ENCODE measurements around the gene YY2.
"Not testable (repeated sequence)": the region's sequence is repeated elsewhere in the genome, so short reads cannot be mapped to it uniquely, and the experiment has no call there.

Gene YY2

GRCh38 chrX:21855937-21856415, at the start of gene YY2:
TSS of gene YY2 (plus strand) at chrX:21855987. CDS start at chrX:21856485, 498 bp downstream.
- in situ Hi-C loops (cut with MboI; ENCODE audit: low pct_unique_long_range_greater_than_20kb, low sequenced_read_pairs), result no loop called here

GRCh38 chrX:21806691-21807090, 49.1 kb upstream of the YY2 start:
- in situ Hi-C loops (cut with MboI; ENCODE audit: low pct_unique_long_range_greater_than_20kb, low sequenced_read_pairs), result no loop called here
- DNase-seq, result no peak

More at GRCh38 chrX:21855937-21856415, at the start of gene YY2:
- DNase-seq, result no peak

GRCh38 chrX:21811832-21812231, 44.0 kb upstream of the YY2 start:
- no peak for DNase-seq
- in situ Hi-C loops (cut with MboI; ENCODE audit: low pct_unique_long_range_greater_than_20kb, low sequenced_read_pairs), result no loop called here

GRCh38 chrX:21812628-21813027, 43.2 kb upstream of the YY2 start:
- in situ Hi-C loops (cut with MboI; ENCODE audit: low pct_unique_long_range_greater_than_20kb, low sequenced_read_pairs), result no loop called here
- DNase-seq, result no peak

GRCh38 chrX:21813612-21814368, 42.0 kb upstream of the YY2 start:
- no peak for DNase-seq
- in situ Hi-C loops (cut with MboI; ENCODE audit: low pct_unique_long_range_greater_than_20kb, low sequenced_read_pairs), result no loop called here

- in situ Hi-C loops (cut with MboI; ENCODE audit: low pct_unique_long_range_greater_than_20kb, low sequenced_read_pairs), result no loop called here
- DNase-seq, result no peak
Measured at GRCh38 chrX:21816136-21816535, 39.7 kb upstream of the YY2 start.

- DNase-seq; in situ Hi-C loops (cut with MboI; ENCODE audit: low pct_unique_long_range_greater_than_20kb, low sequenced_read_pairs): not testable (repeated sequence)
Measured at GRCh38 chrX:21820170-21820569, 35.6 kb upstream of the YY2 start.

GRCh38 chrX:21821875-21822274, 33.9 kb upstream of the YY2 start:
- in situ Hi-C loops (cut with MboI; ENCODE audit: low pct_unique_long_range_greater_than_20kb, low sequenced_read_pairs), result no loop called here
- no peak for DNase-seq

- DNase-seq, result no peak
- in situ Hi-C loops (cut with MboI; ENCODE audit: low pct_unique_long_range_greater_than_20kb, low sequenced_read_pairs), result no loop called here
Measured at GRCh38 chrX:21831496-21831895, 24.3 kb upstream of the YY2 start.

- in situ Hi-C loops (cut with MboI; ENCODE audit: low pct_unique_long_range_greater_than_20kb, low sequenced_read_pairs), result no loop called here
- DNase-seq, result no peak
Measured at GRCh38 chrX:21837056-21837455, 18.7 kb upstream of the YY2 start.

- no peak for DNase-seq
Measured at GRCh38 chrX:21838937-21839333, 16.9 kb upstream of the YY2 start.

GRCh38 chrX:21839334-21840192, 16.2 kb upstream of the YY2 start, which contains the start of gene MBTPS2:
TSS of gene MBTPS2 (plus strand) at chrX:21839617. CDS start at chrX:21839735, 118 bp downstream.
- in situ Hi-C loops (cut with MboI; ENCODE audit: low pct_unique_long_range_greater_than_20kb, low sequenced_read_pairs), result no loop called here
- peak; percentile 91 for DNase-seq

More at GRCh38 chrX:21838937-21839333, 16.9 kb upstream of the YY2 start:
- in situ Hi-C loops (cut with MboI; ENCODE audit: low pct_unique_long_range_greater_than_20kb, low sequenced_read_pairs), result no loop called here

- peak; percentile 48 for DNase-seq
- in situ Hi-C loops (cut with MboI; ENCODE audit: low pct_unique_long_range_greater_than_20kb, low sequenced_read_pairs), result no loop called here
Measured at GRCh38 chrX:21840193-21840545, 15.6 kb upstream of the YY2 start.

GRCh38 chrX:21843179-21843578, 12.6 kb upstream of the YY2 start:
- no peak for DNase-seq
- in situ Hi-C loops (cut with MboI; ENCODE audit: low pct_unique_long_range_greater_than_20kb, low sequenced_read_pairs), result no loop called here

GRCh38 chrX:21845096-21845495, 10.7 kb upstream of the YY2 start:
- in situ Hi-C loops (cut with MboI; ENCODE audit: low pct_unique_long_range_greater_than_20kb, low sequenced_read_pairs), result no loop called here
- no peak for DNase-seq

GRCh38 chrX:21847342-21847741, 8.4 kb upstream of the YY2 start:
- in situ Hi-C loops (cut with MboI; ENCODE audit: low pct_unique_long_range_greater_than_20kb, low sequenced_read_pairs), result no loop called here
- no peak for DNase-seq

GRCh38 chrX:21853578-21853977, 2.2 kb upstream of the YY2 start:
- in situ Hi-C loops (cut with MboI; ENCODE audit: low pct_unique_long_range_greater_than_20kb, low sequenced_read_pairs), result no loop called here
- DNase-seq, result no peak

- in situ Hi-C loops (cut with MboI; ENCODE audit: low pct_unique_long_range_greater_than_20kb, low sequenced_read_pairs), result no loop called here
- DNase-seq, result no peak
Measured at GRCh38 chrX:21856504-21856903, 717 bp downstream of the YY2 start.

- in situ Hi-C loops (cut with MboI; ENCODE audit: low pct_unique_long_range_greater_than_20kb, low sequenced_read_pairs), result no loop called here
- no peak for DNase-seq
Measured at GRCh38 chrX:21863241-21863640, 7.5 kb downstream of the YY2 start.

- in situ Hi-C loops (cut with MboI; ENCODE audit: low pct_unique_long_range_greater_than_20kb, low sequenced_read_pairs), result no loop called here
- no peak for DNase-seq
Measured at GRCh38 chrX:21865436-21865835, 9.6 kb downstream of the YY2 start.
